ENCODE results near the gene ZCCHC2. TPM values are rescaled to one million over a fixed set of nuclear protein-coding genes. Genes with fewer than 3 reads are reported as not detected.
A peak's percentile ranks its signal among the peaks of the same experiment; 100 is the strongest.

ZCCHC2 gene
- total and polyA plus RNA-seq, 2 of the 8 experiments (the other 6 are each of a cell fraction or from before 2014, with no cell fraction given): 13.5 to 18.6 TPM

GRCh38 chr18:62612776-62613175 lies 90.0 kb downstream of the ZCCHC2 start:
- H2BK5ac ChIP-seq (ENCODE audit: low read depth, low read length): no peak overlapping the region
- no peak for DNase-seq (ENCODE audit: low read depth in 1 of 2, low spot score in 2 of 2)
- no peaks in the 10 kb centered on the region for H3K36me3 ChIP-seq (ENCODE audit: control insufficient read depth in 2 of 4, insufficient read depth in 4 of 4, low read length in 3 of 4)
- no peaks in the 10 kb centered on the region for H3K9me3 ChIP-seq (ENCODE audit: insufficient read depth in 2 of 2, low read depth in 1 of 2, low read length in 1 of 2)
- no peak overlapping the region for H3K27ac ChIP-seq (ENCODE audit: low read depth, low read length)
- no peak overlapping the region for H2BK20ac ChIP-seq (ENCODE audit: low read length)
- no peak overlapping the region for H3K23ac ChIP-seq (ENCODE audit: insufficient read length)
- no peaks in the 10 kb centered on the region for H3K79me1 ChIP-seq (ENCODE audit: low read depth, low read length)
- no peak overlapping the region for H4K91ac ChIP-seq (replicated peaks; ENCODE audit: insufficient read length, low read length)
- peaks cover 10 to 24% (median 17%) of the 10 kb centered on the region in 4 experiments for H3K4me1 ChIP-seq (replicated peaks in 1 of 4; ENCODE audit: control insufficient read depth in 3 of 4, insufficient read depth in 4 of 4, low read length in 3 of 4)
- no peak overlapping the region for H3K4me3 ChIP-seq (ENCODE audit: extremely low read depth in 1 of 4, insufficient read depth in 2 of 4, low read depth in 3 of 4, low read length in 4 of 4)
- H4K20me1 ChIP-seq (replicated peaks in 1 of 2; ENCODE audit: control insufficient read depth in 1 of 2, insufficient read depth in 2 of 2, low read length in 2 of 2): no peaks in the 10 kb centered on the region
- no peak overlapping the region for H3K4ac ChIP-seq (replicated peaks; ENCODE audit: insufficient read length, low read depth, low read length)
- TF ChIP-seq CTCF (IDR thresholded peaks at IDR 0.05; ENCODE audit: control extremely low read depth in 1 of 3, insufficient read depth in 1 of 3, low read depth in 1 of 3, low read length in 3 of 3) (no peak), POU5F1 (IDR thresholded peaks at IDR 0.05; ENCODE audit: low read depth, low read length) (no peak)
- no peak overlapping the region for H2BK120ac ChIP-seq (replicated peaks; ENCODE audit: low read depth, low read length)
- no peaks in the 10 kb centered on the region for H3K79me2 ChIP-seq (ENCODE audit: control insufficient read depth in 1 of 2, insufficient read depth in 2 of 2, low read length in 2 of 2)
- FAIRE-seq: no peak
- H3K27me3 ChIP-seq (replicated peaks in 1 of 4; ENCODE audit: control insufficient read depth in 3 of 4, extremely low read depth in 1 of 4, insufficient read depth in 3 of 4, low read length in 3 of 4): peaks cover 0 to 3% (median 0%) of the 10 kb centered on the region in 4 experiments; a peak in 1 of 7 replicates
- no peak overlapping the region for H3K18ac ChIP-seq (ENCODE audit: extremely low read depth, low read length)
- 94% methylated on average over 4 of the region's 4 CpGs; no CpG with 5 or more reads in 1 of the 2 experiments for WGBS, 2 experiments (ENCODE audit: extremely low coverage in 1 of 2, insufficient coverage in 1 of 2, insufficient read length in 1 of 2, insufficient replicate concordance in 2 of 2, low coverage in 1 of 2, low lambda C conversion rate in 2 of 2, missing lambda C conversion rate in 1 of 2)
- ChIA-PET POLR2A (ENCODE audit: partially characterized antibody) (interaction anchor here (1.6 kb wide), 1 partner anchor 16 kb away, joined by 7 read pairs; no protein-coding TSS in a partner anchor), CTCF (ENCODE audit: partially characterized antibody) (interaction anchor here (0.6 to 1.5 kb wide), 5 partner anchors 8 to 426 kb away, joined by 3 to 11 read pairs (median 5); partner anchors contain the start of genes PIGN and RELCH)
- no peak overlapping the region for H2BK15ac ChIP-seq (ENCODE audit: low read length)
- no peak overlapping the region for H2AFZ ChIP-seq (ENCODE audit: low read length)
- no peak overlapping the region; the same call in 1 of the 2 replicates for H2AK5ac ChIP-seq (ENCODE audit: low read depth, low read length)
- no peak overlapping the region for H3K9ac ChIP-seq (replicated peaks in 1 of 4; ENCODE audit: extremely low read depth in 1 of 4, low read depth in 3 of 4, low read length in 3 of 4)
- peak overlapping the region; percentile 43; the same call in 1 of the 2 replicates for H4K8ac ChIP-seq (ENCODE audit: extremely low read depth, insufficient read depth, low read length)
- H2BK12ac ChIP-seq (ENCODE audit: low read depth, low read length): no peak overlapping the region
- peaks cover 2% of the 10 kb centered on the region for H3K23me2 ChIP-seq (ENCODE audit: low read depth, low read length)
- H3K4me2 ChIP-seq (ENCODE audit: insufficient read depth in 1 of 2, low read depth in 2 of 2, low read length in 2 of 2): no peak overlapping the region
- no peak overlapping the region for H3K56ac ChIP-seq (replicated peaks; ENCODE audit: insufficient read length, low read depth, low read length)
- H4K5ac ChIP-seq (ENCODE audit: insufficient read length, low read depth, low read length): no peak overlapping the region
- no peak overlapping the region for H3K14ac ChIP-seq (ENCODE audit: insufficient read length)
